ENCODE results near the gene TTC7B. TPM values are rescaled to one million over a fixed set of nuclear protein-coding genes. Genes with fewer than 3 reads are reported as not detected.

The TTC7B gene
- total and polyA plus RNA-seq, 9 of the 15 experiments (the other 6 are each of a cell fraction or from before 2014, with no cell fraction given) = 2.2 to 77.2 (median 36.7) TPM

- peak; percentile 46 for TF ChIP-seq REST (IDR thresholded peaks at IDR 0.05; ENCODE audit: borderline replicate concordance)
- 0 out of 2 replicates have a peak, but pooled peaks have one; percentile 41 for TF ChIP-seq REST (CRISPR knock-in tag; IDR thresholded peaks at IDR 0.05; ENCODE audit: low read depth)
- peak; percentile 64; the same call in 1 of the 2 replicates for TF ChIP-seq CTBP1 (IDR thresholded peaks at IDR 0.05; ENCODE audit: borderline replicate concordance)
- TF ChIP-seq CCAR2 (IDR thresholded peaks at IDR 0.05; ENCODE audit: low read depth, low read length) = no peak
- peak; percentile 95 for TF ChIP-seq ETV1 (tag; conservative IDR thresholded peaks at IDR 0.05; ENCODE audit: low read depth)
- TF ChIP-seq TFAP4 (CRISPR knock-in tag; IDR thresholded peaks at IDR 0.05; ENCODE audit: borderline replicate concordance) = peak; percentile 42; the same call in 1 of the 2 replicates
- no peak for TF ChIP-seq BHLHE40 (IDR thresholded peaks at IDR 0.05; ENCODE audit: low read length)
- no peak for TF ChIP-seq ID3 (CRISPR knock-in tag; IDR thresholded peaks at IDR 0.05)
- TF ChIP-seq ID3 (tag; IDR thresholded peaks at IDR 0.05) = 0 out of 2 replicates have a peak, but pooled peaks have one; percentile 38
- TF ChIP-seq NR2C1 (IDR thresholded peaks at IDR 0.05) = no peak
- TF ChIP-seq NR2C1 (tag; IDR thresholded peaks at IDR 0.05) = peak; percentile 45
- peak; percentile 34; the same call in 1 of the 2 replicates for TF ChIP-seq MAFF (IDR thresholded peaks at IDR 0.05; ENCODE audit: low read length)
Measured at GRCh38 chr14:90500665-90501370, 315.4 kb downstream of the TTC7B start (continued).

Data from K562 (cell line).